HG02884 (cell line): ENCODE data around the gene SNCG.
"Not testable (repeated sequence)": the region's sequence is repeated elsewhere in the genome, so short reads cannot be mapped to it uniquely, and the experiment has no call there.

Experiments used
- ATAC-seq: cut with Tn5 transposase; IDR thresholded peaks from one replicate; pipeline ENCODE4 v1.9.1; 2021; ENCODE audit warnings: mild to moderate bottlenecking, moderate library complexity; ENCODE audit not compliant: unreplicated experiment

SNCG gene

GRCh38 chr10:86972613-86973380 is 14.4 kb downstream of the SNCG start:
- no peak for ATAC-seq

DNA sequence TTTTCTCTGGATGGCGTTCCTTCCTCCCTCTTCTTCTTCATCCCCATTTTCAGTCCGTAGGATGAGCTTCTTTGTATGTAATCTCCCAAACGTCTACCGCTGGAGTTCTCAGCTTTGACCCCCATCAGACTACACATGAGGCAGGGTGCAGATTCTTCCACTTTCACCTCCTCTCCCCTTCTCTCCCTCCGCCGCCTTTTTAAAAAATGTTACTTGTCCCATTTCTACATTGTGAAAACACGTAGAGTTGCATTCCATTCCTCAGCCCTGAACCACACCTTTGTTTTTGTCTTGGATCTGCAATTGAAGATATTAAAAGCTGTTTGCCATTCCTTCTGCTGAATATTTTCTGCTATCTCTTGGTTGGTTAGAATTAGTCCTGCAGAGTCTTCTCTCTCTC is 16.1 kb downstream of the SNCG start:
- no peak for ATAC-seq

DNA sequence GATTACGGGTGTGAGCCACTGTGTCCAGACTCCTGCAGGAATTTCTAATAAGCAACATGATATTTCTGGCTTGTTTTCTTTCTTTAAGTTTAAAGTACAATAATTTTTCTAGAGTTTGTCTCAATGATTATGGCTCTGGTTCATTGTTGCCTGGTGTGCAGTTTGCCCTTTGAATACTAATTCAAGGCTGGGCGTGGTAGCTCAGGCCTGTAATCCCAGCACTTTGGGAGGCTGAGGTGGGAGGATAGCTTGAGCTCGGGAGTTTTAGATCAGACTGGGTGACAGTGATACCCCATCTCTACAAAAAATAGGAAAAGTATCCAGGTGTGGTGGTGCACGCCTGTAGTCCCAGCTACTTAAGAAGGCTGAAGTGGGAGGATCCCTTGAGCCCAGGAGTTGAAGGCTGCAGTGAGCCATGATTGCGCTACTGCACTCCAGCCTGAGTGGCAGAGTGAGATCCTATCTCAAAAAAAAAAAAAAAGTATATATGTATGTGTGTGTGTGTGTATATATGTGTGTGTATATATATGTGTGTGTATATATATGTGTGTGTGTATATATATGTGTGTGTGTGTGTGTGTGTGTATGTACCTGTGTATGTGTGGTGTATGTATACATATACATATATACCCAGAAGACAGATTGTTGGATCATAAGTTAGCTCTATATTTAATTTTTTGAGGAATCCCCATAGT is 18.1 kb downstream of the SNCG start:
- ATAC-seq = no peak

DNA sequence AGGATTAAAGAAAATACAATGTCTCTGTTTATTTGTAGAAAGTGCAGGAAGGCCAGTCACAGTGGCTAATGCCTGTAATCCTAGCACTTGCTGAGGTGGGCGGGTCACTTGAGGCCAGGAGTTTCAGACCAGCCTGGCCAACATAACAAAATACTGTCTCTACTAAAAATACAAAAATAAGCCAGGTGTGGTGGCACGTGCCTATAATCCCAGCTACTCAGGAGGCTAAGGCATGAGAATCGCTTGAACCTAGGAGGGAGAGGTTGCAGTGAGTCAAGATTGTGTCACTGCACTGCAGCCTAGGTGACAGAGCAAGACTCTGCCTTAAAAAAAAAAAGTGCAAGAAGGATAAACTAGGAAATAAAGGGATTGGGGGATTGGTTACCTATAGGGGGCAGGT is 20.1 kb downstream of the SNCG start:
- ATAC-seq = not testable (repeated sequence)

GRCh38 chr10:86979296-86979818 is 21.0 kb downstream of the SNCG start:
- no peak for ATAC-seq

DNA sequence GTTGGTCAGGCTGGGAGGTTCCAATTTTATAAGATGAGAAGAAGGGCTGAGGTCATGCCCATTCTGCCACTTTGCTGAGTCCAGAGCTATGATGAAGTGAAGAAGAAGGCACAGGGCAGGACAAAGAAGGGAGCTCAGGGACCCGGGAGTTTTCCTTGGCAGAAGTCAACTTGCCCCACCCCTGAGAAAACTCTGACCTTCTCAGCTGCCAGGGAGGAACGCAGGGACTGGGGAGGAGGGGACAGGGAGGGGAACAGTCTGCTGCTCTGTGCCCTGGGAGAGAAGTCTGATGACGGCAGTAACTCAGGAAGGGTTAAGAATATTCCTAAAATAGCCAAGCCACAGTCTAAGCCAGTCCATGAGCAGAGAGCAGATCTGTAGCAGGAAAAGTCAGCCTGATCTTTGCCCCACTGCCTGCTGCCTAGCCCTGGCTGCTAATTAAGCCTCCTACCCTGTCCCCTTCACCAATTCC is 21.6 kb downstream of the SNCG start:
- no peak for ATAC-seq

DNA sequence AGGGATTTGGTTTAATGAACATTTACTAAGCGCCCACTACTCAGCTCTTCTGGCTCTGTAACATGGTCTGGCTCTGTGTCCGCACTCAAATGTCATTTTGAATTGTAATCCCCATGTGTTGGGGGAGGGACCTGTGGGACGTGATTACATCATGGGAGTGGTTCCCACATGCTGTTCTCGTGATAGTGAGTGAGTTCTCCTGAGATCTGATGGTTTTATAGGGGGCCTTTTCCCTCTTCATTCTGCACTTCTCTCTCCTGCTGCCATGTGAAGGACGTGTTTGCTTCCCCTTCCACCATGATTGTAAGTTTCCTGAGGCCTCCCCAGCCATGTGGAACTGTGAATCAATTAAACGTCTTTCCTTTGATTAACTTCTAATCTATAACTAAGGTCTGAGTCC is 22.6 kb downstream of the SNCG start:
- ATAC-seq = not testable (repeated sequence)

DNA sequence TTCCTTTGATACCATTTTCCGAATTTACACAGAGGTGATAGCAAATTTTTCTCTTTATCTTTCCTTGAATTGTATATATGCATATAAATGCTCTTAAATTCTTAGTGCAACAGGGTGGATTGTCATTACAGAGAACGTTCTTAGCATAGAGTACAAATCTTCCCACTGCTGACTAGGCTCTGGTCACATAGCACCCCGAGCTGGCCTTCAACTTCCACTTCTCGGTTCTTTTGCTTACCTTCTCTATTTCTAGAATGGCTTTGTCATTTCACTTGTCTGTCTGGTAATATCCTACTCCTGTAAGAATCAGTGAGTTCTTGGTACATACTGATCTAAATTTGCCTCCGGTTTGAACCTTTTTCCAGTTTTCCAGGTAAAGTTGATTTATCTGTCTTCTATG is 23.3 kb downstream of the SNCG start:
- ATAC-seq = no peak

DNA sequence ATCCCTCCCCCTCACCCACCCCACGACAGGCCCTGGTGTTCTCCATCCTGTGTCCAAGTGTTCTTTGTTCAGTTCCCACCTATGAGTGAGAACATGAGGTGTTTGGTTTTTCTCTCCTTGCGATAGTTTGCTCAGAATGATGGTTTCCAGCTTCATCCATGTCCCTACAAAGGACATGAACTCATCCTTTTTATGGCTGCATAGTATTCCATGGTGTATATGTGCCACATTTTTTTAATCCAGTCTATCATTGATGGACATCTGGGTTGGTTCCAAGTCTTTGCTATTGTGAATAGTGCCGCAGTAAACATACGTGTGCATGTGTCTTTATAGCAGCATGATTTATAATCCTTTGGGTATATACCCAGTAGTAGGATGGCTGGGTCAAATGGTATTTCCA is 26.1 kb downstream of the SNCG start:
- not testable (repeated sequence) for ATAC-seq

DNA sequence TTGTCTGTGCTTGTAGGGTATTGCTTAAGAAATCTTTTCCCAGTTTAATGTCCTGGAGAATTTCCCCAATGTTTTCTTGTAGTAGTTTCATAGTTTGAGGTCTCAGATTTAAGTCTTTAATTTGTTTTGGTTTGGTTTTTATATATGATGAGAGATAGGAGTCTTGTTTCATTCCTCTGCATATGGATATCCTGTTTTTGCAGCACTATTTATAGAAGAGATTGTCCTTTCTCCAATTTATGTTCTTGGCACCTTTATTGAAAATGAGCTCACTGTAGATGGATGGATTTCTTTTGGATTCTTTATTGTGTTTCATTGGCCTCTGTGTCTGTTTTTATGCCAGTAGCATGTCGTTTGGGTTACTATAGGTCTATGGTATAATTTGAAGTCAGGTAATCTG is 30.1 kb downstream of the SNCG start:
- ATAC-seq = no peak

- ATAC-seq = not testable (repeated sequence)
These were observed 33.0 kb downstream of the SNCG start for GRCh38 chr10:86991362-86991761.

DNA sequence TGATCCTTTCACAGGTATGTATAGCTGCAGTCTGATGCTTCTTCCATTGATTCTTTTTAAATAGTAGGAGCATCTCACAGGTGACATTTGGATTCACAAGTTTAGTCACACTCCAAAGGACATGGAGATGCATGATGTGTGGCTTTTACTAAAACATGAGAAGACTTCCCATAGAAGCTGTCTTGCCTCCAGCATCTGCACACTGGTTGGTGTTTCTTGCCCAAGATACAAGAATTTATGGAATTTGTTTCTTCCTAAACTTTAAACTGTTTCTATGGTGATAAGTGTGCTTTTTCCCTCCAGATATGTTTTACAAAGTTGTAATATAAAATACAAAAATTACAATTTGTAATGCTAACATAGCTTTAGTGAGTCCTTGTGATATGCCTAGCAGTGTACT is 34.1 kb downstream of the SNCG start:
- no peak for ATAC-seq

DNA sequence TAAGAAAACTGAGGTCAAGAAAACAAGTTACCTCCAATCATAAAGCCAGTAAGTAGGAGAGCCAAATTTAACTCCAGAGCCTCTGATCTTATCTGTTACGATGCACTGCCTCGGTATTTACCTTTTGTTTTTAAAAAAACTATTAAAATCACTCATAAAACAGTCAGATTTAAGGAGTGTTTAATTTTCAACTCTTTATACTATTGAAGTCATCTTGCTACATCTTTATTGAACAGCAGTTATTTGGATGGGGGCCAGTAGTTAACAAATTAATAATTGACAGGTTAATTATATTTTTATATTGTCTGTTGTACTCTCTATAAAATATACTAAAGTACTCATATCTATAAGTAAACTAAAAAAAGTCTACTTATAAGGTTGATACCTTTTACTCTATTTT is 34.5 kb downstream of the SNCG start:
- ATAC-seq = no peak

DNA sequence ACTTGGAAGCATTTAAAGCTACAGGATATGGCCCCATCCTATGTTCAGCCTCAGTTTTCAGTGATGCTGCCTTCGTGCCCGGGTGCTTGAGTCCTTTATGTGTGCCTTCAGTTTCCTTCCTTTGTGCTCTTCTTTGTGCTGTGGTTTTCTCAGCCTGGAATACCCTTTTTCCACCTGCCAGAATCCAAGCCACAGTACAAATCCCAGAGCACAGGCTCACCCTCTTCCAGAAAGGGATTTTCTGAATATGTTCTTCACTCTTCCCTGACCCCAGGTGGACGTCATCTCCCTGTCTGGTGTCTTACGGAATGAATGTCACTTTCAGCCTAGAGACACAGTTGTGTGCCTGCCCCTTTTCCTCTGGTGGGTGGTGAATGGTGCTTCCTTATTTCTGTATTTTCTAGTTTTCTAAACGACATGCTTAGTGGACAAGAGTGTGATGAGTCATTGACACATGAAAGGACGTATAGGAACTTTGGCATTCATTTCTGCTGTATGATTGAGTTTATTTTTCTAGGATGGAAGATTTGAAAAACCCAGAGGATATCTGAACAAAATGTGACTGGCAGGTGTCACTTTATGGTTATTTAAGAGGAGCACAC is 41.5 kb downstream of the SNCG start:
- ATAC-seq = not testable (repeated sequence)

DNA sequence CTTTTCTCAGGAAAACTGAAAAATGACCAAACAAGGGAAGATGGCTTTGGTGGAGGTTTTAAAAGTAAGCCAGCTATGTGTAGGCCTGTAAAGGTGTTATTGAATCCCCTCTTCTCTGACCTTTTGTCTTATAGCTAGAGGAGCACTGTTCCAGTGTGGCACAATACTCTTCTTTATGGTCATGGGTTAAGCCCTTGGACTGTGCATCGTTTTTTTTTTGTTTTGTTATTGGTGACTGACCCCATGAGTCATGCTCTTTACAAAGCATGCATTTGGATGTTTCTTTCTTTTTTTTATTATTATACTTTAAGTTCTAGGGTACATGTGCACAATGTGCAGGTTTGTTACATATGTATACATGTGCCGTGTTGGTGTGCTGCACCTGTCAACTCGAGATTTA is 42.1 kb downstream of the SNCG start:
- ATAC-seq = no peak

- ATAC-seq = not testable (repeated sequence)
These were observed 48.7 kb downstream of the SNCG start for GRCh38 chr10:87007124-87007523.

GRCh38 chr10:87007674-87008073 is 49.3 kb downstream of the SNCG start:
- ATAC-seq = not testable (repeated sequence)

GRCh38 chr10:87008303-87008702 is 49.9 kb downstream of the SNCG start:
- not testable (repeated sequence) for ATAC-seq

GRCh38 chr10:87009134-87009696 is 50.8 kb downstream of the SNCG start:
- ATAC-seq = not testable (repeated sequence)
